ENCODE results near the gene PLXNC1.

PLXNC1 gene

GRCh38 chr12:94239332-94239993 lies 91.1 kb downstream of the PLXNC1 start:
- DNase-seq (ENCODE audit: low read depth) = no peak

DNA sequence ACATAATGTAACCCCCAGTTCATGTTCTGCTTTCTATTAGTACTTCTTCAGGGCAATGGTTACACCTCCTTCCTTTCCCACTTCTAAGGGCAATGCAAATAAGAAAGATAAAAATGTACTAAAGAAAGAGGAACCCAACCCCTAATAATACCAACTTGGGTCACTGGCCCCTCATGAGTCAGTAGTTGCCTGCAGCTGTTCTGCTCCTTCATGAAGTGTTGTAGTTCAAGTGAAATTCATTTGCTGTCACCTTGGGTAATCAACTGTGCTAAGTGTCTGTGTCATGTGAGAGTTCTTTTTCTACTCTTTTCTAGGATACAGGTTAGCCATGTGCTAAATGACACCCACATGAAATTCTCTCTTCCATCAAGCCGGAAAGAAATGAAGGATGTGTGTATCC lies 91.8 kb downstream of the PLXNC1 start:
- DNase-seq (ENCODE audit: low read depth) = no peak

- no peak for DNase-seq (ENCODE audit: low read depth)
Measured at GRCh38 chr12:94242901-94243300, 94.5 kb downstream of the PLXNC1 start.

DNA sequence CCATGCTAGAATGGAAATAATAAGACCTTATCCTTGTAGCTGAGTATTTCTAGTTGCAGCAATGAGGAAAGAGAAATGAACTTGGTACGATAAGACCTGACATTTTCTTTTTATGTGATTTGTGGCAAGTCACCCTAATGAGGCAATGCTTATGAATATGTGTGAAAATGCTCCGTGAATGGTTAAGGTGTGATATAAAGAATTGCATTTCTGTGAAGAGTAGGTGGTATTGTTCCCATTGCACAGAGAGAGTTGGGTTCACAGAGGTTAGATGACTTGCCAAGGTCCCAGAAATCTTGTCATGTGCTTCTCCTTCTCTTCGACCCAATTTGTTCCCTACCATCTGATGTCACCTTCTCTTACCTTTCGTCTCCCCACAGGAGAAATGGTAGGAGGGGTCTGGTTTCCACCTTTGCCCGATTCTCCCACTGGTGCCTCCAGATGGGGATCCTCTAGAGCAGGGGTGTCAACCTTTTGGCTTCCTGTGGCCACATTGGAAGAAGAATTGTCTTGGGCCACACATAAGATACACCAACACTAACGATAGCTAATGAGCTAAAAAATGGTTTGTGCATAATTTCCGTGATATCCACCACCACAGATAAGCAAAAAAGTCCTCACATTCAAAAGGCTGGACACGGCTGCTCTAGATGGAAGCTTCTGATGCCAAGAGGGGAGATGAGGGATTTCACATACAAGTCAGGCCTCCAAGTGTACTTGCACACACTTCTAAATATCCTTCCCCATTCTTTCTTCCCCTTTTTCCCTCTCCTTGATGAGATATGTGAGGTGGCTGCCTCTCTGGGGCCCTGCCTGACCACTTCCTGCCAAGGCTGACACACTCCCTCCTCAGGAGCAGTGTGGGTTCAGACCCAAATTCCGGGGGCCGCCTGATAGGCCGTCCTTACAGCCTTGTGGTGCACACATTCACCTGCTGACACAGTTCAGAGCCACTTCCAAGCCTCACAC lies 96.1 kb downstream of the PLXNC1 start:
- DNase-seq (ENCODE audit: low read depth) = no peak

GRCh38 chr12:94245631-94246383 lies 97.4 kb downstream of the PLXNC1 start:
- no peak for DNase-seq (ENCODE audit: low read depth)

- no peak for DNase-seq (ENCODE audit: low read depth)
Measured at GRCh38 chr12:94247246-94247645, 98.9 kb downstream of the PLXNC1 start.

DNA sequence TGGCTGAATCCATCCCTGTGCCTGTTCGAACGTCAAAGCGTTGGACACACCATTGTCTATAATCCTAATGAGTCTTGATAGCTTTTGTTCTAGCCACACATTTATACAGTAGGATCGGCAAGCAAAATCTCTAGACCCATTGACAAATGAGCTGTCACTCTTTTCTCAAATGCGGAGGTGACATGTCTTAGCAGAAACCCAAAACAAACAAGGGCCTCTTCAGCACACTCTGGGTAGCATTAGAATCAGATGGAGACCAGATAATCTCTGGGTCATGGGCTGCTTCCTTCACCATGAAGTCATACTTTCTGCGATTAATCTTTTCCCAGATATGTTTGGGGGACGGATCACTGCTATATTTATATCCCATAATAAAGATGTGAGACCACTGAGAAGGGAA lies 100.2 kb downstream of the PLXNC1 start:
- DNase-seq (ENCODE audit: low read depth) = no peak

GRCh38 chr12:94250130-94250529 lies 101.8 kb downstream of the PLXNC1 start:
- DNase-seq (ENCODE audit: low read depth) = no peak

DNA sequence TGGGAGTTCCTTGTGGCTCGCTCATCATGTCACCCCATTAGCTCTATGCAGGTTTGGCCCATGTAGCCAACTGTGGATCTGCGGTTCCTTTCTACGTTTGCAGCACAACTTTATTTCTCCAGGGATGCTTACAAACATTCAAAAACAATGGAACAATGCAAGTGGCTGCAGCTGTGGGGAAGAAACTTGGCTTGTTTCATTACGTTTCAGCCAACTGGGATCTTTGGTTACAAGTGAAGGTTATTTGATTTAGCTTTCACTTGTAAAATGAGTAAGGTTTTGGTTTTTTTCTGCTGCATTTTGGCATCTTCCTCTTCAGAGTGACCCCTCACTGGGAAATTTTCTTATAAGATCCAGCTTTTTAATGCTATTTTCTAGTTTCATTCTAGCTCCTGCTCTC lies 105.9 kb downstream of the PLXNC1 start:
- DNase-seq (ENCODE audit: low read depth) = no peak

DNA sequence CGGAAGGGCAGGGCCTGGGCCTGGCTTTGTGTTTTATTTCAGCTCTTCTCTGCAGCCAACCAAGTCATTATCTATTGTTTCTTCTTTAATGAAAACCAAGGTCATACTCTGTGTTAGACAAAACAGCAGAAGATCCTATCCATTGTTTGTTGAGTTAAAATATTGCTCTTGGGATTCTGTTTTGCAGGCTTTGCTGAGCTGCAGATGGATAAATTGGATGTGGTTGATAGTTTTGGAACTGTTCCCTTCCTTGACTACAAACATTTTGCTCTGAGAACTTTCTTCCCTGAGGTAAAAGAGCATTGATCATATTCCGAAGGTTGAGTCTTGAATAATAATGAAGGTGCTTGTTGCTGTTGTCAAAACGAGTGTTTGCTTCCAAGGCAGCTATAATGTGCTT lies 106.6 kb downstream of the PLXNC1 start:
- no peak for DNase-seq (ENCODE audit: low read depth)

- DNase-seq (ENCODE audit: low read depth) = no peak
Measured at GRCh38 chr12:94255428-94255827, 107.1 kb downstream of the PLXNC1 start.

GRCh38 chr12:94258593-94258992 lies 110.2 kb downstream of the PLXNC1 start:
- DNase-seq (ENCODE audit: low read depth) = no peak

DNA sequence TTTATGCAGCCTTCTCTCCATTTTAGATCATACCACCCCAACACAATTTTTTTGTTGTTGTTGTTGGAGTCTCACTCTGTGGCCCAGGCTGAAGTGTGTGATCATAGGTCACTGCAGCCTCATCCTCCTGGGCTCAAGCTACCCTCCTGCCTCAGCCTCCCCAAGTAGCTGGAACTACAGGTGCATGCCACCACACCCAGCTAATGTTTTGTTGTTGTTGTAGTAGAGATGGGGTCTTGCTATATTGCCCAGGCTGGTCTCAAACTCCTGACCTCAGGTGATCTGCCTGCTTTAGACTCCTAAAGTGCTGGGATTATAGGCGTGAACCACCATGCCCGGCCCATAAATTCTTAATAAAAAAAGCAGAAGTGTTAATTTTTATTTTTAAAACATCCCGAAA lies 111.6 kb downstream of the PLXNC1 start:
- no peak for DNase-seq (ENCODE audit: low read depth)

DNA sequence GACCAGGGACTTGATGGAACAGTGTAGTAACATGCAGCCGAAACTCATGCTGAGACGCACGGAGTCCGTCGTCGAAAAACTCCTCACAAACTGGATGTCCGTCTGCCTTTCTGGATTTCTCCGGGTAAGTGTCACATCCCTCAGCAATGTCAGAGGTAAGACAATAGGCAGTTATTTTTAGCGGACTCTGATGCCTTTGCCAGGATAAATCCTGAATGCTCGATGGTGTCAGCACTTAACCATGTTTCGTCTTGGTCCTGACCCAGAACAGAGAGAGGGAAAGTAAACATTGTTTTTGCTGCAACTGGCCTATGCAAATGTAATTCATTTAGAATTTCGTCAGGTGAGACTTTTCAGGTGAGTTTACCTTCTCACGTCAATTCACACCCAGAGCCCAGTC lies 112.3 kb downstream of the PLXNC1 start:
- DNase-seq (ENCODE audit: low read depth) = no peak

DNA sequence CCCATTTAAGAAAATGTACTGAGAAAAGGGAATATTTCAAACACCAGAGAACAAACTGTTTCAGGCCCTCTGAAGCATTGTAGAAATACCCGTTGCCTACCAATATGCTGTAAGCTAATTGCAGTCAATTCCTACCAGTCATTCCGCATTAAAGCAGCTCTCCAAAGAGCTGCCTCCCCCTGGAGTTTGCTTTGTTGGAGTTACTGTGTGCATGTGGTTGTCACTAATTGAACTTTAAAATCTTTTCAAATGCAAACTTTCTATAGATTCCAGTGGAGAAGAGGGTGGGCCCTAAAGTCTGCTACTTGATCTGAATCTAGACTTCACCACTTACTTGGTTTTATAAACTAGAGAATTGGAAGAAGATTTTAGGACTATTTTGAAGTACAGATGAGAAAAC lies 112.7 kb downstream of the PLXNC1 start:
- no peak for DNase-seq (ENCODE audit: low read depth)

DNA sequence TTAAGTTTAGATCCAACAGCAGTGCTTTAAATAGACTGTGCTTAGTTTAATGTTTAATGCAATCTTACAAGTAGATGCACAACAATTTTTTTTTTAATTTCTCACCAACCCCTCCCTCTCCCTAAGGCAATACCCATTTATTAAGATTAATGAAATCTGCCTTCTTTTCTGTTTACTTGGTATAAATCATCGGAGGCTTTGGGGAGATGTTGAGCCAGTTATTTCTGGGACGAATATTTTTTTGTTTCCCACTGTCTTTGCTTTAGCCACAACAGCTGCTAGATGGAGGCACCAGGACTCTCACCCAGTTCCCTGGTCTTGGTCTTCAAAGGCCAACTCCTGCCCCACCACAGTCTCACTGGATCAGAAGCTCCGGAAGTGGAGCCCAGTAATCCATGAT lies 113.4 kb downstream of the PLXNC1 start:
- no peak for DNase-seq (ENCODE audit: low read depth)

- peak; percentile 71 for DNase-seq (ENCODE audit: low read depth)
Measured at GRCh38 chr12:94262228-94263010, 114.0 kb downstream of the PLXNC1 start.

- DNase-seq (ENCODE audit: low read depth) = no peak
Measured at GRCh38 chr12:94263011-94263811, 114.8 kb downstream of the PLXNC1 start.

GRCh38 chr12:94263905-94264561 lies 115.7 kb downstream of the PLXNC1 start:
- DNase-seq (ENCODE audit: low read depth) = no peak

GRCh38 chr12:94264736-94265485 lies 116.5 kb downstream of the PLXNC1 start:
- DNase-seq (ENCODE audit: low read depth) = no peak
